C4-2B (cell line): ENCODE results near the gene MYOZ1.

Experiments used
- ZFX ChIP-seq: fragments of 450-650 bp; IDR thresholded peaks from 2 replicates; pipeline ENCODE4 v1.6.1; 2017
- TF ChIP-seq, protein P1 (sequence below): fragments of 450-650 bp; conservative IDR thresholded peaks from 2 replicates; pipeline ENCODE4 v1.5.1; 2017; ENCODE audit warnings: mild to moderate bottlenecking

DNA sequence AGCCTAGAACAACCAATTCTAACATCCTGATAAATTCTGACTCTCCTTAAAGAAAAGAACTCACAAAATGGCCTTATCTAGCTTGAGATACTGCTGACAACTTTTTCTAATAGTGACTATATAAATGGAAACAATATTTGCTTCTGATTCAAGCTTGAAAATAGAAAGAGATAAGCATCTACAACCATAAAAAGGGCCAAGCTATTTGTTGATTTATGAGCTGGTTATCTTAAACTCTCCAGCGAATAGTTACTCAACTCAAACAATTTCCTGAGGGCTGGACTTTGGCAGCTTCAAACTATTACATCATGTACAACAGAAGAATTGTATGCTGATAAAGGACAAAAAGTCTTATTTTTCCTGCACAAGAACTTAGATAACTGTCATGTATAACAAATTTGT is 54.7 kb downstream of the MYOZ1 start:
- TF ChIP-seq, protein P1, sequence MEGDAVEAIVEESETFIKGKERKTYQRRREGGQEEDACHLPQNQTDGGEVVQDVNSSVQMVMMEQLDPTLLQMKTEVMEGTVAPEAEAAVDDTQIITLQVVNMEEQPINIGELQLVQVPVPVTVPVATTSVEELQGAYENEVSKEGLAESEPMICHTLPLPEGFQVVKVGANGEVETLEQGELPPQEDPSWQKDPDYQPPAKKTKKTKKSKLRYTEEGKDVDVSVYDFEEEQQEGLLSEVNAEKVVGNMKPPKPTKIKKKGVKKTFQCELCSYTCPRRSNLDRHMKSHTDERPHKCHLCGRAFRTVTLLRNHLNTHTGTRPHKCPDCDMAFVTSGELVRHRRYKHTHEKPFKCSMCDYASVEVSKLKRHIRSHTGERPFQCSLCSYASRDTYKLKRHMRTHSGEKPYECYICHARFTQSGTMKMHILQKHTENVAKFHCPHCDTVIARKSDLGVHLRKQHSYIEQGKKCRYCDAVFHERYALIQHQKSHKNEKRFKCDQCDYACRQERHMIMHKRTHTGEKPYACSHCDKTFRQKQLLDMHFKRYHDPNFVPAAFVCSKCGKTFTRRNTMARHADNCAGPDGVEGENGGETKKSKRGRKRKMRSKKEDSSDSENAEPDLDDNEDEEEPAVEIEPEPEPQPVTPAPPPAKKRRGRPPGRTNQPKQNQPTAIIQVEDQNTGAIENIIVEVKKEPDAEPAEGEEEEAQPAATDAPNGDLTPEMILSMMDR: no peak
- TF ChIP-seq ZFX: no peak
